Measurements from ENCODE around the gene LMBR1.

The LMBR1 gene

GRCh38 chr7:156927571-156928405, 34.8 kb upstream of the LMBR1 start:
- TF ChIP-seq SIN3A (IDR thresholded peaks at IDR 0.05; ENCODE audit: borderline replicate concordance, insufficient read depth, low read length) (no peak), TAF1 (IDR thresholded peaks at IDR 0.05; ENCODE audit: borderline replicate concordance, insufficient read depth, low read length) (no peak), POLR2AphosphoS5 (IDR thresholded peaks at IDR 0.05; ENCODE audit: low read depth, low read length) (no peak), FOXP2 (optimal IDR thresholded peaks at IDR 0.05; ENCODE audit: borderline replicate concordance, extremely low read depth, extremely low read length, insufficient read depth) (no peak), REST (IDR thresholded peaks at IDR 0.05; ENCODE audit: insufficient read depth in 1 of 2, low read depth in 2 of 2, low read length in 2 of 2) (no peak)

GRCh38 chr7:156920076-156920475, 27.1 kb upstream of the LMBR1 start:
- TF ChIP-seq FOXP2 (optimal IDR thresholded peaks at IDR 0.05; ENCODE audit: borderline replicate concordance, extremely low read depth, extremely low read length, insufficient read depth) (no peak), REST (IDR thresholded peaks at IDR 0.05; ENCODE audit: insufficient read depth in 1 of 2, low read depth in 2 of 2, low read length in 2 of 2) (no peak), POLR2AphosphoS5 (IDR thresholded peaks at IDR 0.05; ENCODE audit: low read depth, low read length) (no peak), TAF1 (IDR thresholded peaks at IDR 0.05; ENCODE audit: borderline replicate concordance, insufficient read depth, low read length) (no peak), SIN3A (IDR thresholded peaks at IDR 0.05; ENCODE audit: borderline replicate concordance, insufficient read depth, low read length) (no peak)

- TF ChIP-seq REST (IDR thresholded peaks at IDR 0.05; ENCODE audit: insufficient read depth in 1 of 2, low read depth in 2 of 2, low read length in 2 of 2) (no peak), TAF1 (IDR thresholded peaks at IDR 0.05; ENCODE audit: borderline replicate concordance, insufficient read depth, low read length) (no peak), FOXP2 (optimal IDR thresholded peaks at IDR 0.05; ENCODE audit: borderline replicate concordance, extremely low read depth, extremely low read length, insufficient read depth) (no peak), SIN3A (IDR thresholded peaks at IDR 0.05; ENCODE audit: borderline replicate concordance, insufficient read depth, low read length) (no peak), POLR2AphosphoS5 (IDR thresholded peaks at IDR 0.05; ENCODE audit: low read depth, low read length) (no peak)
Measured at GRCh38 chr7:156919132-156919713, 26.2 kb upstream of the LMBR1 start.

GRCh38 chr7:156918635-156919034, 25.7 kb upstream of the LMBR1 start:
- TF ChIP-seq POLR2AphosphoS5 (IDR thresholded peaks at IDR 0.05; ENCODE audit: low read depth, low read length) = no peak
- no peak for TF ChIP-seq REST (IDR thresholded peaks at IDR 0.05; ENCODE audit: insufficient read depth in 1 of 2, low read depth in 2 of 2, low read length in 2 of 2)
- no peak for TF ChIP-seq SIN3A (IDR thresholded peaks at IDR 0.05; ENCODE audit: borderline replicate concordance, insufficient read depth, low read length)
- TF ChIP-seq FOXP2 (optimal IDR thresholded peaks at IDR 0.05; ENCODE audit: borderline replicate concordance, extremely low read depth, extremely low read length, insufficient read depth) = no peak
- no peak for TF ChIP-seq TAF1 (IDR thresholded peaks at IDR 0.05; ENCODE audit: borderline replicate concordance, insufficient read depth, low read length)

All from PFSK-1 (cell line).